H1 (cell line): ENCODE data around the gene SNAPIN. TPM values are rescaled to one million over a fixed set of nuclear protein-coding genes. Genes with fewer than 3 reads are reported as not detected.

ENCODE experiments used
- ASH2L ChIP-seq: fragments of 200-600, 300-600 bp; sonication (generic); IDR thresholded peaks from one replicate; pipeline ENCODE4 v1.7.1; 2017; ENCODE audit warnings: low read length
- CBX5 ChIP-seq: fragments of 300-800, 300-1000 bp; sonication (generic); IDR thresholded peaks from 2 replicates; pipeline ENCODE4 v1.7.1; 2016; ENCODE audit warnings: antibody characterized with exemption, low read length, low read depth
- CHD2 ChIP-seq: IDR thresholded peaks from 2 replicates; pipeline ENCODE4 v1.6.1; 2012; ENCODE audit warnings: low read length, improper control_type of control experiment
- EZH2 ChIP-seq: fragments of 200-600 bp; sonication (generic); IDR thresholded peaks from 2 replicates; pipeline ENCODE4 v1.7.1; 2012; ENCODE audit warnings: low read depth, mild to moderate bottlenecking, moderate library complexity, low read length, inconsistent platforms; ENCODE audit not compliant: severe bottlenecking
- JUND ChIP-seq: IDR thresholded peaks from 2 replicates; pipeline ENCODE4 v1.6.1; 2011; ENCODE audit warnings: mild to moderate bottlenecking, improper control_type of control experiment, low read length
- KDM1A ChIP-seq: fragments of 200-600, 300-600 bp; sonication (generic); IDR thresholded peaks from 2 replicates; pipeline ENCODE4 v1.7.1; 2016; ENCODE audit warnings: mild to moderate bottlenecking, low read length, borderline replicate concordance
- KDM4A ChIP-seq: IDR thresholded peaks from one replicate; pipeline ENCODE4 v1.7.1; 2012; ENCODE audit warnings: low read depth, mild to moderate bottlenecking, moderate library complexity, low read length, inconsistent platforms; ENCODE audit not compliant: severe bottlenecking
- PHF8 ChIP-seq: fragments of 200-600 bp; sonication (generic); conservative IDR thresholded peaks from 2 replicates; pipeline ENCODE4 v1.7.1; 2012; ENCODE audit warnings: low read depth, mild to moderate bottlenecking, inconsistent platforms, low read length, moderate library complexity
- RAD21 ChIP-seq, 2 experiments: IDR thresholded peaks in 1 of 2; conservative IDR thresholded peaks in 1 of 2; 2 replicates each; pipeline ENCODE4 v1.6.1; 2011; ENCODE audit warnings: low read depth in 2 of 2, low read length in 2 of 2, improper control_type of control experiment in 1 of 2, inconsistent platforms in 1 of 2, mild to moderate bottlenecking in 1 of 2, moderate library complexity in 1 of 2
- RBBP5 ChIP-seq: IDR thresholded peaks from 2 replicates; pipeline ENCODE4 v1.7.1; 2012; ENCODE audit warnings: low read depth, mild to moderate bottlenecking, inconsistent platforms, low read length, moderate library complexity, borderline replicate concordance
- SIN3A ChIP-seq, 2 experiments: IDR thresholded peaks in 1 of 2; conservative IDR thresholded peaks in 1 of 2; 2 replicates each; pipeline ENCODE4 v1.6.1; 2011 to 2012; ENCODE audit warnings: low read length in 2 of 2, improper control_type of control experiment in 1 of 2, low read depth in 1 of 2, mild to moderate bottlenecking in 1 of 2
- SIX5 ChIP-seq: IDR thresholded peaks from 2 replicates; pipeline ENCODE4 v1.6.1; 2011; ENCODE audit warnings: mild to moderate bottlenecking, low read depth, low read length
- SP1 ChIP-seq: IDR thresholded peaks from 2 replicates; pipeline ENCODE4 v1.6.1; 2011; ENCODE audit warnings: low read depth, low read length
- SUZ12 ChIP-seq: fragments of 200-600 bp; sonication (generic); IDR thresholded peaks from 2 replicates; pipeline ENCODE4 v1.6.1; 2012; ENCODE audit warnings: mild to moderate bottlenecking, inconsistent platforms, low read length, moderate library complexity, mixed read lengths
- TAF7 ChIP-seq: optimal IDR thresholded peaks from 2 replicates; pipeline ENCODE3; 2011; ENCODE audit warnings: low read depth, mild to moderate bottlenecking, inconsistent platforms, low read length, moderate library complexity, borderline replicate concordance
- TBP ChIP-seq: IDR thresholded peaks from 2 replicates; pipeline ENCODE4 v1.6.1; 2011; ENCODE audit warnings: low read depth, low read length, improper control_type of control experiment
- polyA plus RNA-seq, 7 experiments: library from polyadenylated mRNA; depleted of rRNA in 3 of 7; stranded (reverse) in 5 of 7; unstranded in 2 of 7; fragments of >200 nt in 5 of 7; fragments of 200-250 nt in 2 of 7; gene quantifications; 1 replicate in 5 of 7; 2 replicates in 1 of 7; 4 replicates in 1 of 7; pipeline versions ENCODE4 v1.2.1 to v1.2.3, GENCODE V29; 2011 to 2013; ENCODE audit warnings: missing spikeins in 2 of 7, mixed read lengths in 2 of 7
- total RNA-seq: library from RNA; stranded (reverse); fragmentation: NEBNext Ultra II Directional; extraction: Animal tissue kit (Norgen Biotek cat#: 25700); gene quantifications from 2 replicates; pipeline ENCODE4 v1.2.1, GENCODE V29; 2021
- TF ChIP-seq, protein P1 (sequence below): IDR thresholded peaks from 2 replicates; pipeline ENCODE4 v1.6.1; 2012; ENCODE audit warnings: inconsistent platforms
- TF ChIP-seq, protein P2 (sequence below): IDR thresholded peaks from 2 replicates; pipeline ENCODE4 v1.6.1; 2011; ENCODE audit warnings: low read depth, mild to moderate bottlenecking, low read length; ENCODE audit not compliant: insufficient read depth
- TF ChIP-seq, protein P3 (sequence below), 3 experiments: IDR thresholded peaks; 1 replicate in 2 of 3; 2 replicates in 1 of 3; pipeline versions ENCODE4 v1.5.1 to v1.6.1; 2011; ENCODE audit warnings: low read length in 3 of 3, mild to moderate bottlenecking in 3 of 3, inconsistent platforms in 2 of 3, low read depth in 1 of 3, moderate library complexity in 1 of 3; ENCODE audit not compliant: insufficient read depth in 1 of 3; ENCODE audit errors: control extremely low read depth in 1 of 3

SNAPIN gene
- total and polyA plus RNA-seq, 2 of the 8 experiments (the other 6 are each of a cell fraction or from before 2014, with no cell fraction given), result 25.7 to 31.1 TPM

DNA sequence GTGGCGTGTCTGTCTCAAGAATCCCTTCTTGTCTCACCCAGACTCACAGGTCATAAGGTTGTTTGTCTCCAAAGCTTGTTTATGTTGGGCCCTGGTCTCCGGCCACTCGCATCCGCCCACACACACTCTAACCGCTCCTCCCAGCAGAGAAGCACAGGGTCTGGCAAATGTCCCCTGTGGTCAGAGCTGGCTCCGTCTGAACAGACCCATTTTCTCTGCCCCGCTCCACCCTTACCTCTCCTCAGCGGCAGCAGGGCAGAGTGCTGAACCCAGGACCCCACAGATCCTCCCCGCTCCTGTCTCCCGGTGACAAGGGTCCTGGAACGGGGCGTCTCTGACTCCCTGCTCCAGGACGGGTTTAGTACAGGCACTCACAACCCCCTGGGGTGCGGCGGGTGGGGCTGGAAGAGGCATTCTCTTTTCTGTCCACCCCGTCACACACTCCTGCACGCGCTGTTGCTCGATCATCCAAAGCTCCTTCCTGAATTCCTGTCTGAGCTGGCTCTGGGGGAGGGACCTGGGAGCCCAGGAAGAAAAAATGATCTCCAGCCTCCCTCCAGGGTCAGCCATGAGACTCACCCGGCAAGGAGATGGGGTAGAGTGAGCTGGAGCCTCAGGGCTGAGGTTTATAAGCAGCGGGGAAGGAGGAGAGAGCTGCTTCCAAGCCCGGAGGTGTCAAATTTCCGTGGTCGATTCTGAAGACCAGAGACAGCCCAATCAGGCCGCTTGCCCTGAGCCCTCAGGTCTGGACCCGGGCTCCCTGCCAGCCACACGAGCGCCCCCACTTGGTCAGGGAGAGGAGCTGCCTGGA lies 31.4 kb upstream of the SNAPIN start, which contains the start of gene S100A13 (continued):
- TF ChIP-seq, protein P1, sequence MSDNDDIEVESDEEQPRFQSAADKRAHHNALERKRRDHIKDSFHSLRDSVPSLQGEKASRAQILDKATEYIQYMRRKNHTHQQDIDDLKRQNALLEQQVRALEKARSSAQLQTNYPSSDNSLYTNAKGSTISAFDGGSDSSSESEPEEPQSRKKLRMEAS, result peak; percentile 13; the same call in 1 of the 2 replicates
- TF ChIP-seq JUND (peak; percentile 57; the same call in 1 of the 2 replicates), PHF8 (peak; percentile 72), SIX5 (peak; percentile 35; the same call in 1 of the 2 replicates), KDM4A (peak; percentile 70), TBP (peak; percentile 97), RBBP5 (peak; percentile 71), SUZ12 (no peak), SIN3A (conservative IDR thresholded peaks at IDR 0.05 in 1 of 2, IDR thresholded peaks at IDR 0.05 in 1 of 2; ENCODE audit: low read depth in 1 of 2, low read length in 2 of 2) (peak in 1 of 2 experiments; percentile 59; a peak in 1 of 4 replicates), SP1 (peak; percentile 48; the same call in 1 of the 2 replicates), RAD21 (IDR thresholded peaks at IDR 0.05 in 1 of 2, conservative IDR thresholded peaks at IDR 0.05 in 1 of 2; ENCODE audit: low read depth in 2 of 2, low read length in 2 of 2) (peak; percentile 67 to 78), CHD2 (0 out of 2 replicates have a peak, but pooled peaks have one; percentile 30), CBX5 (no peak), KDM1A (no peak), EZH2 (no peak), TAF7 (peak; percentile 92), ASH2L (peak; percentile 79)
- TF ChIP-seq, protein P2, sequence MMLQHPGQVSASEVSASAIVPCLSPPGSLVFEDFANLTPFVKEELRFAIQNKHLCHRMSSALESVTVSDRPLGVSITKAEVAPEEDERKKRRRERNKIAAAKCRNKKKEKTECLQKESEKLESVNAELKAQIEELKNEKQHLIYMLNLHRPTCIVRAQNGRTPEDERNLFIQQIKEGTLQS, result no peak
- TF ChIP-seq, protein P3, sequence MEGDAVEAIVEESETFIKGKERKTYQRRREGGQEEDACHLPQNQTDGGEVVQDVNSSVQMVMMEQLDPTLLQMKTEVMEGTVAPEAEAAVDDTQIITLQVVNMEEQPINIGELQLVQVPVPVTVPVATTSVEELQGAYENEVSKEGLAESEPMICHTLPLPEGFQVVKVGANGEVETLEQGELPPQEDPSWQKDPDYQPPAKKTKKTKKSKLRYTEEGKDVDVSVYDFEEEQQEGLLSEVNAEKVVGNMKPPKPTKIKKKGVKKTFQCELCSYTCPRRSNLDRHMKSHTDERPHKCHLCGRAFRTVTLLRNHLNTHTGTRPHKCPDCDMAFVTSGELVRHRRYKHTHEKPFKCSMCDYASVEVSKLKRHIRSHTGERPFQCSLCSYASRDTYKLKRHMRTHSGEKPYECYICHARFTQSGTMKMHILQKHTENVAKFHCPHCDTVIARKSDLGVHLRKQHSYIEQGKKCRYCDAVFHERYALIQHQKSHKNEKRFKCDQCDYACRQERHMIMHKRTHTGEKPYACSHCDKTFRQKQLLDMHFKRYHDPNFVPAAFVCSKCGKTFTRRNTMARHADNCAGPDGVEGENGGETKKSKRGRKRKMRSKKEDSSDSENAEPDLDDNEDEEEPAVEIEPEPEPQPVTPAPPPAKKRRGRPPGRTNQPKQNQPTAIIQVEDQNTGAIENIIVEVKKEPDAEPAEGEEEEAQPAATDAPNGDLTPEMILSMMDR (IDR thresholded peaks at IDR 0.05; ENCODE audit: control extremely low read depth in 1 of 3, insufficient read depth in 1 of 3, low read depth in 1 of 3, low read length in 3 of 3), result peak; percentile 86 to 94 (median 90)
